DLD1 (cell line): ENCODE results near the gene ST3GAL4.

Experiments used
- in situ Hi-C: cut with HindIII; loops from 2 replicates; pipeline ENCODE4 v1.10.0; 2017; ENCODE audit warnings: low sequenced_read_pairs

The ST3GAL4 gene

GRCh38 chr11:126403658-126404057 lies 48.2 kb downstream of the ST3GAL4 start:
- in situ Hi-C loops, result no loop called here

DNA sequence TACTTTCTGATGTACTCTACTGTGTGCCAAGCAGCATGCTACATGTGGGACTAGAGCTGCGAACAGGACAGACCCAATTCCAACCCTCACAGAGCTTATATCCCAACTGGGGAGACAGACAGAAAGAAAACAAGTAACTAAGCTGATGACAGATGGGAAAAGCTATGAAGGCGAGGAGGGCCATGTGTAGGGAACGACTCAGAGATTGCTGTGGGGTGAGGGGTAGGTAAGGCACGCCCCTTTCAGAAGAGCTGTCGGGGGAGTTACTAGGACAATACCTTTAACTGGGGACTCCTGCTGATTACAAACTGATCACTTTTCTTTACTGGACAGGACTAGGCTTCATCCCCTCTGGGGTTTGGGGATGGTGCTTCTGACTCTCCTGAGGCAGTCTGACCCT lies 48.9 kb downstream of the ST3GAL4 start:
- in situ Hi-C loops, result no loop called here

GRCh38 chr11:126405374-126405773 lies 49.9 kb downstream of the ST3GAL4 start:
- in situ Hi-C loops, result no loop called here

DNA sequence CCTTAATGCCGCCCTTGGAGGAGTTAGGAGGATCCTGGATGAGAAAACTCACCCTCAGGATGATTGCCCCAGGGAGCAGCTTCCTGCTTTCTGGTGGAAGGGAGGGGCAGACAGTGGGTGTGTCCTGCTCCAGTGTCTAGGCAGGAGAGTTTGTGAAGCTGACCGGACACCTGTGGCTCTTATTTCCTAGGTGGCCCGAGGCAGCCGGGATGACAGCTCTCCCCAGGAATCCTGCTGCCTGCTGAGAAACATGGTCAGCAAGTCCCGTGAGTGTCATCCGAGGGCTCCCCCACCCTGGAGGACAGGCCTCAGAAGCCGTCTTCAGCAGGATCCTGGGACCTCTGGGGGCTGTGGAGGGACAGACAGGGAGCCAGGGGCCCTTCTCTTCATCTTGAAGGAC lies 50.4 kb downstream of the ST3GAL4 start:
- in situ Hi-C loops, result no loop called here

DNA sequence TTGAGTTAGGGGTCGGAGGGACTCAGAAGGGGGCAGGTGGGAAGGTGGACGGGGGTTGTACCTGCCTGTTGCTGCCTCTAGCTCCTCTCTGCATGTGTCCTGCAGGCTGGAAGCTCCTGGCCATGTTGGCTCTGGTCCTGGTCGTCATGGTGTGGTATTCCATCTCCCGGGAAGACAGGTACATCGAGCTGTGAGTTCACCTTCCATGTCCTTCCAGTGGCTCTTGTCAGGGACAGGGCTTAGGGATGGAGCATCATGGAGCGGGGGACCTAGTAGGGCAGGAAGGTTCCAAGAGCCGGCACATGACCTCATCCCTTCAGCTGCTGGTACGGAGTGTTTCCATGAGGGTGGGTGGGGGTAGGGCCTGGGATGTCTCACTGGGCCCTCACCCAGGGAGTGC lies 50.9 kb downstream of the ST3GAL4 start:
- in situ Hi-C loops, result no loop called here

- in situ Hi-C loops, result no loop called here
Measured at GRCh38 chr11:126407101-126407521, 51.6 kb downstream of the ST3GAL4 start.

- in situ Hi-C loops, result no loop called here
Measured at GRCh38 chr11:126407682-126408288, 52.3 kb downstream of the ST3GAL4 start.

DNA sequence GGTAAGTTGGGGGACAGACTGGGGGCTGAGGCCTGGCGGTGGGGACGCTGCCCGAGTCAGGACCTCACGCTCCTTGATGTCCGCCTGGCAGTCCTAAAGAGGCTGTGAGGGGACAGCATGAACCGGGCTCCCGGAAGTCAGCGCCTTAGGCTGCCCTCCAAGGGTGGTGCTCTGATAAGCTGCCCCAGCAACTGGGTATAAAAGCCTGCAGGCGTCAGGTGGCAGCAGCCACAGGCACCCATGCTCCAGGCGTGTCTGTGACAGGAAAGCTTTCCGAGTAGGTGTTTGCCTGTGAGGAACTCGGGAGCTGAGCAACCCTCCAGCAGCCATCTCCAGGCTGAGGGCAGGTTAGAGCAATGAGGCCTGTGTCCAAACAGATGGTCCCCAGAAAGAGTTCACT lies 53.0 kb downstream of the ST3GAL4 start:
- in situ Hi-C loops, result no loop called here

DNA sequence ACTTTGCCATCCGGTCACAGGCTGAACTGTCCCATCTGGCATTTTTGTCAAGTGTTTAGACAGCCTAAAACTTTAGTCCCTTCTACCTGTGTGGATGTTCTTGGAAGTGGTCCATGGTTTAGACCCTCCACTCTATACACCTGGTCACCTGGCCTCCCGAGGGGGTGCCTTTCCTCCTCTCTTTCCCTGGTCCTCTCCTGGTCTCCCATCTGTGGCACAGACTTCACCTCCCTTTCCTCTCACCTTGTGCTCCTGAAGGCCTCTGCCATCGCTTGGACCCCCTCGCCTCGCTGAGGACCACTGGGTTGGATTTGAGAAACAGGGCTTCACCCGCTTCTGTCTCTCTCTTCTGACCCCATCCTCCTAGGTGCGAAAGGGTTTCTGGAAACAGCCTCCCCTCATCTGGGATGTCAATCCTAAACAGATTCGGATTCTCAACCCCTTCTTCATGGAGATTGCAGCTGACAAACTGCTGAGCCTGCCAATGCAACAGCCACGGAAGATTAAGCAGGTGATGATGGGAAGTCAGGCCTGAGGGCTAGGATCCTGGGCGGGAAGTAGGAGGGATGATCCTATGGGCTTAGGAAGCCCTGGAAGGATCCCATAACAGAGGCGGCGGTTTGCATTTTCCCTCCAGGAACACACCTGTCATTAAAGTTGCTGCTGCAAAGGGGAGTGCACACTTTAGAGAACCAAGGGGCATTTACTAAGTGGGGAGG lies 53.6 kb downstream of the ST3GAL4 start:
- in situ Hi-C loops, result no loop called here

DNA sequence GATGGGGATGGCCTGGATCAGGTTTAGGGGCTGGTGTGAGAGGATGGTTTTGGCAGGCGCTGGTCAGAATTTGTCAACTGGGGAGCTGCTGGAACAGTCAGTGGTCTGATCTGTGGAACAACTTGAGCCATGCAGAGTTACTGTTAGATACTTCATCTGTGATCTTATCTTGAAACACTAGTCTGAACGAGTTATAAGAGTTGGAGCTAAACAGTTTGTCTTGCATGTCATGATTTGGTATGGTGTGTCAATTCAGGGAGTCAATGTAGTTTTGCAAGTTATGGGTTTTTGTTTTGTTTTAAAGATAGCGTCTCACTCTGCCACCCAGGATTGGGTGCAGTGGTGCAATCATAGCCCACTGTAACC lies 54.1 kb downstream of the ST3GAL4 start:
- in situ Hi-C loops, result no loop called here

DNA sequence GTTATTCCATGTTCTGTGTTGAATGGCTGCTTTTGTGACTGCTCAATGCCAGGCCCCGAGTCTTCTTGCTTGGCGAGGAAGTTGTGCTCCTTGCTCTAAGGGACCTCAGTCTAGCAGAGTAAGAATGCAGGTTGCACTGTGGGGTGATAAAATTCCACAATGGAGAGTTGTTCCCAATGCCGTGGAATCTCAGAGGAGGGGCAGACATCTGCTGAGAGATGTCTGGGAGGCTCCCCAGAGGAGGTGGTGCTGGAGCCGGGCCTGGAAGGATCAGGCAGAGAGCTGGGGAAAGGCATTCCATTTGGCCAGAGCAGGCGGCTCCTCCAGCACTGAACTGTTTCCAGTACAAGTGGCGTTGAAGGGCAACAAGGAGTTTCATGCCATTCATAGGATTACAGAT lies 55.2 kb downstream of the ST3GAL4 start:
- in situ Hi-C loops, result no loop called here

- in situ Hi-C loops, result no loop called here
Measured at GRCh38 chr11:126411971-126412381, 56.5 kb downstream of the ST3GAL4 start.

DNA sequence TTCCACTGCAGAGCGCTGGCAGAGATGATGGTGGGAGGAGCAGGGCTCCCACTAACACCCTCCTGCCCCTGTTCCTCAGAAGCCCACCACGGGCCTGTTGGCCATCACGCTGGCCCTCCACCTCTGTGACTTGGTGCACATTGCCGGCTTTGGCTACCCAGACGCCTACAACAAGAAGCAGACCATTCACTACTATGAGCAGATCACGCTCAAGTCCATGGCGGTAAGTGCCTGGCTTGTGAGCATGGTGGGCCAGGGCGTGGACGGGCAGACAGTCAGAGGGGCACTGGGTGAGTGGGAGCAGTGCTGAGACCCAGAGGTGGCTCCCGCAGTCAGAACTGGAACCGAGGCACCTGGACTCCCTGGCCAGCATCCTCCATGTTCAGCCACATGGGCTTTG lies 57.9 kb downstream of the ST3GAL4 start:
- in situ Hi-C loops, result no loop called here

- in situ Hi-C loops, result no loop called here
Measured at GRCh38 chr11:126413843-126414405, 58.4 kb downstream of the ST3GAL4 start.

- in situ Hi-C loops, result no loop called here
Measured at GRCh38 chr11:126414615-126415014, 59.1 kb downstream of the ST3GAL4 start.

DNA sequence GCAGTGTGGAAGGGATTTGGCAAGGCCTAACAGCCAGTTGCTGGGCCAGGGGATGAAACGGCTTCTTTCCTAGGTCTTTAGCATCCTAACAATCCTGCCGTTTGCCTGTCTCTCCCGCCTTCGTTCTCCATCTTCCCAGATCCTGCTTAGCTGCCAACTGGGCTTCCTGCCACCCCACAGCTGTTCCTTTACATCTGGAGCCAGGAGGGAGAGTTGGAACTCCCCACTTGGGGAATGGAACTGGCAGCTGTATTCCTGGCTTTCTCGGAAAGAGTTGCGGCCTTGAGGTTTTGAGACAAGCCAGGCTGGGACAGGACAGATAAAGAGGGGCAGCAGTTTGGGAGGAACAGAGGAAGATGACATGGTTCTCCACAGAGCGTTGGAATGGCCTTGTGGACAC lies 59.6 kb downstream of the ST3GAL4 start:
- in situ Hi-C loops, result no loop called here

GRCh38 chr11:126415669-126416420 lies 60.4 kb downstream of the ST3GAL4 start:
- in situ Hi-C loops, result no loop called here

- in situ Hi-C loops, result no loop called here
Measured at GRCh38 chr11:126416542-126417090, 61.1 kb downstream of the ST3GAL4 start.

GRCh38 chr11:126417091-126417862 lies 61.8 kb downstream of the ST3GAL4 start:
- in situ Hi-C loops, result no loop called here

- in situ Hi-C loops, result no loop called here
Measured at GRCh38 chr11:126418887-126419286, 63.4 kb downstream of the ST3GAL4 start.
